ENCODE measurements around the gene CMTR1. TPM values are rescaled to one million over a fixed set of nuclear protein-coding genes. Genes with fewer than 3 reads are reported as not detected.

Gene CMTR1
- total RNA-seq, 2 donors from 2014 or later = 26.1 to 34.7 TPM

DNA sequence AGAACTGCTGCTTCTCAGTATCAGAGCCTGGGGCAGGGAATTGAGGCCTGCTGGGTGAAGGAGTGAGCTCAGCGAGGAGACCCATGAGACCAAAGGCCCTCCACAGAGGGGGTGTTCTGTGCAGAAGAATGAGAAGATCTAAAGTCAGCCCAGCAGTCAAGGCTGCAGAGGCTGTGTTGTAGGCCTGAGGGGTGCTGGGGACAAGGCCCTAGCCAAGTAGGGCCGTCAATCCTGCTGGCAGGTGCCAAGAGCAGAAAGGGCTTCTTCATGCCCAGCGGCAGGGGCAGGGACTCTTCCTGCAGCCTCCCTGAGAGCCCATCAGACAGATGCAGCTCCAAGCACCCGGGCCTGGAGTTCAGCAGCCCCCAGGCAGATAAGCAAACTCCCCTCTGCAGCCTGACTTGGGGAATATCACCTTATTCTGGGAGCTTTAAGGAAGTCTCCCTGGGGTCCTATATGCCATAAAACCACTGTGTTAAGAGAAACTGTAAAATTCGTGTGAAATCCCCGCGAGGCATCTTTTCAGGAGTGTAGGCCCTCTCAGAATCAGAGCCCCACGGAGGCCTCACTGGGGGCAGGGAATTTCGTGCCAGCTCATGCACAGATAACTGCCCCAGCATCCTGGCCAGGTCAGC is 57.6 kb downstream of the CMTR1 start:
- Histone ChIP-seq H3K4me3 (no peak overlapping the region), H3K4me1 (ENCODE audit: control insufficient read depth in 1 of 2, low read depth in 2 of 2) (peaks cover 0 to 16% of the 10 kb centered on the region in 2 donors), H3K27me3 (replicated peaks; ENCODE audit: insufficient read depth) (no peaks in the 10 kb centered on the region), H3K9me3 (no peaks in the 10 kb centered on the region), H3K36me3 (no peaks in the 10 kb centered on the region), H3K27ac (no peak overlapping the region)
- TF ChIP-seq, protein P1, sequence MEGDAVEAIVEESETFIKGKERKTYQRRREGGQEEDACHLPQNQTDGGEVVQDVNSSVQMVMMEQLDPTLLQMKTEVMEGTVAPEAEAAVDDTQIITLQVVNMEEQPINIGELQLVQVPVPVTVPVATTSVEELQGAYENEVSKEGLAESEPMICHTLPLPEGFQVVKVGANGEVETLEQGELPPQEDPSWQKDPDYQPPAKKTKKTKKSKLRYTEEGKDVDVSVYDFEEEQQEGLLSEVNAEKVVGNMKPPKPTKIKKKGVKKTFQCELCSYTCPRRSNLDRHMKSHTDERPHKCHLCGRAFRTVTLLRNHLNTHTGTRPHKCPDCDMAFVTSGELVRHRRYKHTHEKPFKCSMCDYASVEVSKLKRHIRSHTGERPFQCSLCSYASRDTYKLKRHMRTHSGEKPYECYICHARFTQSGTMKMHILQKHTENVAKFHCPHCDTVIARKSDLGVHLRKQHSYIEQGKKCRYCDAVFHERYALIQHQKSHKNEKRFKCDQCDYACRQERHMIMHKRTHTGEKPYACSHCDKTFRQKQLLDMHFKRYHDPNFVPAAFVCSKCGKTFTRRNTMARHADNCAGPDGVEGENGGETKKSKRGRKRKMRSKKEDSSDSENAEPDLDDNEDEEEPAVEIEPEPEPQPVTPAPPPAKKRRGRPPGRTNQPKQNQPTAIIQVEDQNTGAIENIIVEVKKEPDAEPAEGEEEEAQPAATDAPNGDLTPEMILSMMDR (IDR thresholded peaks at IDR 0.05) = no peak
- DNase-seq (ENCODE audit: low spot score) (no peak), ATAC-seq (ENCODE audit: insufficient number of reproducible peaks, low FRiP score, low read depth) (no peak)

DNA sequence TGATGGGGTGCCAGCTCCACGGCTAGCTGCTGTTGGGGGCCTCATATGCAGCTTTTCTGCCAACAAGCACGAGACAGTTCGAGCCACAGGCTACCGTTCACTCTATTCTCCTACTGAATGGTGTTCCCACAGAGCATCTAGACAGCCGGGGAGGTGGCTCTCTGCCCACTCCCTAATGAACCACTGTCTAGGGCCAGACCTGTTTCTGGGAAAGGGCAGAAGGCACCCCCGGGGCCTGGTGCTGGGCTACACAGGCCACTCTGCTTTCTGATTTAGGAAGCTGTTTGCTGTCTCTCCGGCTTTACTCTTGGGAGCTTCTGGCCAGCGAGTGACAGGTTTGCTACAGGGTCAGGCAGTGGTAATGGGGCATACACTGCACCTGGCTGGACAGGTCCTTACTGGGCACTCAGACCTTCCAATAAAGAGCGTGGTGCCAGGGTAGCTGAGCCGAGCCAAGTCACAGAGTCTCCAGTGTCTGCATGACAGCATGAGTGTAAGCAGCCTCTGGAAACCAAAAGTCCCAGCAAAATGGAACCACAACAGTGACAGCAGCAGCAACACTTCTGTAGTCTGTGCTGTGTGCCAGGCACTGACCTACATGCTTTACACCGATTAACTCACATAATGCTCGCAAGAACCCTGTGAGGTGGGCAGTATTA is 58.3 kb downstream of the CMTR1 start:
- Histone ChIP-seq H3K4me1 (ENCODE audit: control insufficient read depth in 1 of 2, low read depth in 2 of 2) (peaks cover 0 to 16% of the 10 kb centered on the region in 2 donors), H3K27ac (no peak overlapping the region), H3K27me3 (replicated peaks; ENCODE audit: insufficient read depth) (no peaks in the 10 kb centered on the region), H3K9me3 (no peaks in the 10 kb centered on the region), H3K4me3 (no peak overlapping the region), H3K36me3 (no peaks in the 10 kb centered on the region)
- TF ChIP-seq, protein P1 (IDR thresholded peaks at IDR 0.05) = no peak
- ATAC-seq (ENCODE audit: insufficient number of reproducible peaks, low FRiP score, low read depth) (no peak), DNase-seq (ENCODE audit: low spot score) (no peak)

DNA sequence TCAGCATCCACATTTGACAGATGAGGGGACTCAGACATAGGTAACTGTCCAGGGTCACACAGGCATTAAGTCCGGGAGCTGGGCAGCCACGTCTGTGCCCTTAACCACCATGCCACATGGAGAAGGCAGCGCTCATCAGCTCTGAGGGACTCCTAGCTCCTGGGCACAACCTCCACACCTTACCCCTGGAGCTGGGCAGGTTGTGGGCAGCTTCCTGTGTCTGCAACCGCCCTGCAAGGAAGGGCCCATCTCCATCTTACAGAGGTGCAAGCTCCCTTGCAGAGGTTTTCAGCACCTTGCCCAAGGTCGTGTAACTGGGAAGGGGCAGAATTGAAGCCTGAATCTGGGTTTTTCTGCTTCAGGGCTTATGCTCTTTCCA is 58.8 kb downstream of the CMTR1 start:
- TF ChIP-seq, protein P1 (IDR thresholded peaks at IDR 0.05) = no peak
- peaks cover 0 to 16% of the 10 kb centered on the region in 2 donors for H3K4me1 ChIP-seq (ENCODE audit: control insufficient read depth in 1 of 2, low read depth in 2 of 2)
- H3K27me3 ChIP-seq (replicated peaks; ENCODE audit: insufficient read depth) = no peaks in the 10 kb centered on the region
- ATAC-seq (ENCODE audit: insufficient number of reproducible peaks, low FRiP score, low read depth) (no peak), DNase-seq (ENCODE audit: low spot score) (no peak)
- no peak overlapping the region for H3K27ac ChIP-seq
- no peaks in the 10 kb centered on the region for H3K36me3 ChIP-seq
- no peak overlapping the region for H3K4me3 ChIP-seq
- no peaks in the 10 kb centered on the region for H3K9me3 ChIP-seq

DNA sequence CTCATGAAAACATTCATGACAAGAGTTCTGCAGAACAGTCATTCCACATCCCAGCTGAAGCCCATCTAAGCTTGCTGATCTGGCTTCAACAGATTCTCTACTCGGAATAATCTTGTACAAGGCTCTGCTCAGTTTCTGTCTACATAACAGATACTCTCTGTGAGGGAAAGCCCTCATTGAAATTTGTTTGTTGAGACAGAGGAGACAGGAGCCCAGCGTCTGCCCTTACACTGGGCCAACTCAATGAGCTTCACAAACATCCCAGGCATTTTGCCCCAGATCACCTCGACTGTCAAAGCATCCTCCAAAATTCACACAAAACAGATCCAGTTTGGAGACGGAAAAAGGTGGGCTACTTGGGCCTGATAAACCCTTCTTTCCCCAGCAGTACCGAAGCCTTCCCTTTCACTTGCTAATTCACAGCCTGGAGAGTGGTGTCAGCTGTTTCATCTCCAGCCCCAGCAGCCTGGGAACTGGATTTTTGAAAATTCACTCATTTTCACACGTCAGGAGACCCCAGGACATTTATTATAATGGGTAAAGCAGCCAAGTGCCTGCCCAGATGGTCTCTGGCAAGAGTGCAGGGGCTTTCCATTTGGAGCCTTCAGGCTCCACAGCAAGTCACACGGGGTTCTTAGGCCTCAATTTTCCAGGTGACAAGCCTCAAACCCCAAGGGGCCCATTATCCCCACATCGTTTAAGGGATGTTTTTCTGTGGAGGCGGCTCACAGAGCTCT is 59.4 kb downstream of the CMTR1 start:
- TF ChIP-seq, protein P1 (IDR thresholded peaks at IDR 0.05) = no peak
- Histone ChIP-seq H3K36me3 (no peaks in the 10 kb centered on the region), H3K27me3 (replicated peaks; ENCODE audit: insufficient read depth) (no peaks in the 10 kb centered on the region), H3K4me1 (ENCODE audit: control insufficient read depth in 1 of 2, low read depth in 2 of 2) (peaks cover 0 to 16% of the 10 kb centered on the region in 2 donors), H3K4me3 (no peak overlapping the region), H3K27ac (no peak overlapping the region), H3K9me3 (no peaks in the 10 kb centered on the region)
- DNase-seq (ENCODE audit: low spot score) (no peak), ATAC-seq (ENCODE audit: insufficient number of reproducible peaks, low FRiP score, low read depth) (no peak)

DNA sequence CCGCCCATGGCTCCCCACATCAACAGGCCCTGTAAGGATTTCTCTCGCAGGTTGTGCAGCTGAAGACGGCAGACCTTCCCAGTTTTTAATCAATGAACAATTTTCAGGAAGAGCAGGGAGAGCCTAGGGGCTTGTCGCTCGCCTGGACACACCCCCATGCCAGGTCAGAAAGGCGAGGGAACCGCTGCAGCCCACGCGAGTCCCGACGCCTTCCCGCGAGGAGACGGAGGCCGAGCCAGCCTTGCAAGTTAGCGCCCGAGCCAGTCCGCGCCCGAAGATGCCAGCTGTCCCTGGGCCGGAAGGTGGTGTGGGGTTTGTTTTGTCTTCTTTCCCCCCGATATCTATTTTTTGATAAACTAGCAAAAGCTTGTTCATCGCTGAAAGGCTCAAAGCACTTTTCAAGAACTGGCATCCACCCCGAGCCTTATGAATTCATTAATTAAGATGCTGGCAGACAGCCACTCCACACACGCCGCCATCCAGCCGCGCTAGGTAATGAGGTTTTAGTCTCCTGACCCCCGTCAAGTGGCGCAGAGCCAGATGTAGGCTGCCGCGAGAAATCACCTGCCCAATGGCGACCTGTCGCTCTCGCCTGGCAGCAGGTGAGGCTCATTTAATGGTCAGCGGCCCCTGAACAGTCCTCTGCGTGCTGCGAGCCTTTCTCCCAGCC is 60.1 kb downstream of the CMTR1 start:
- H3K4me3 ChIP-seq = no peak overlapping the region
- peaks cover 0 to 16% of the 10 kb centered on the region in 2 donors for H3K4me1 ChIP-seq (ENCODE audit: control insufficient read depth in 1 of 2, low read depth in 2 of 2)
- ATAC-seq (ENCODE audit: insufficient number of reproducible peaks, low FRiP score, low read depth) = no peak
- no peaks in the 10 kb centered on the region for H3K36me3 ChIP-seq
- no peak overlapping the region for H3K27ac ChIP-seq
- TF ChIP-seq, protein P1 (IDR thresholded peaks at IDR 0.05) = no peak
- H3K9me3 ChIP-seq = no peaks in the 10 kb centered on the region
- H3K27me3 ChIP-seq (replicated peaks; ENCODE audit: insufficient read depth) = no peaks in the 10 kb centered on the region
- no peak for DNase-seq (ENCODE audit: low spot score)

All from thoracic aorta (tissue), 2 donors.